ENCODE measurements around the gene CDH23.

GRCh38 chr10:71431239-71432100 lies 34.8 kb downstream of the CDH23 start:
- TF ChIP-seq GATA3 (IDR thresholded peaks at IDR 0.05; ENCODE audit: low read depth, low read length) (no peak), GATA2 (IDR thresholded peaks at IDR 0.05; ENCODE audit: low read depth, low read length) (no peak)

All from SH-SY5Y (cell line).